ENCODE data around the gene LHFPL5.

GRCh38 chr6:35804996-35805736 lies at the start of gene LHFPL5:
- TF ChIP-seq CEBPB (IDR thresholded peaks at IDR 0.05): no peak
- no peak for TF ChIP-seq NFIC (IDR thresholded peaks at IDR 0.05)
- TF ChIP-seq, protein P1, sequence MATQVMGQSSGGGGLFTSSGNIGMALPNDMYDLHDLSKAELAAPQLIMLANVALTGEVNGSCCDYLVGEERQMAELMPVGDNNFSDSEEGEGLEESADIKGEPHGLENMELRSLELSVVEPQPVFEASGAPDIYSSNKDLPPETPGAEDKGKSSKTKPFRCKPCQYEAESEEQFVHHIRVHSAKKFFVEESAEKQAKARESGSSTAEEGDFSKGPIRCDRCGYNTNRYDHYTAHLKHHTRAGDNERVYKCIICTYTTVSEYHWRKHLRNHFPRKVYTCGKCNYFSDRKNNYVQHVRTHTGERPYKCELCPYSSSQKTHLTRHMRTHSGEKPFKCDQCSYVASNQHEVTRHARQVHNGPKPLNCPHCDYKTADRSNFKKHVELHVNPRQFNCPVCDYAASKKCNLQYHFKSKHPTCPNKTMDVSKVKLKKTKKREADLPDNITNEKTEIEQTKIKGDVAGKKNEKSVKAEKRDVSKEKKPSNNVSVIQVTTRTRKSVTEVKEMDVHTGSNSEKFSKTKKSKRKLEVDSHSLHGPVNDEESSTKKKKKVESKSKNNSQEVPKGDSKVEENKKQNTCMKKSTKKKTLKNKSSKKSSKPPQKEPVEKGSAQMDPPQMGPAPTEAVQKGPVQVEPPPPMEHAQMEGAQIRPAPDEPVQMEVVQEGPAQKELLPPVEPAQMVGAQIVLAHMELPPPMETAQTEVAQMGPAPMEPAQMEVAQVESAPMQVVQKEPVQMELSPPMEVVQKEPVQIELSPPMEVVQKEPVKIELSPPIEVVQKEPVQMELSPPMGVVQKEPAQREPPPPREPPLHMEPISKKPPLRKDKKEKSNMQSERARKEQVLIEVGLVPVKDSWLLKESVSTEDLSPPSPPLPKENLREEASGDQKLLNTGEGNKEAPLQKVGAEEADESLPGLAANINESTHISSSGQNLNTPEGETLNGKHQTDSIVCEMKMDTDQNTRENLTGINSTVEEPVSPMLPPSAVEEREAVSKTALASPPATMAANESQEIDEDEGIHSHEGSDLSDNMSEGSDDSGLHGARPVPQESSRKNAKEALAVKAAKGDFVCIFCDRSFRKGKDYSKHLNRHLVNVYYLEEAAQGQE (IDR thresholded peaks at IDR 0.05; ENCODE audit: low read depth): peak; percentile 97
- TF ChIP-seq FOXM1 (IDR thresholded peaks at IDR 0.05; ENCODE audit: borderline replicate concordance, low read depth): no peak
- no peak for TF ChIP-seq EP300 (IDR thresholded peaks at IDR 0.05; ENCODE audit: borderline replicate concordance)
- TF ChIP-seq RAD21 (IDR thresholded peaks at IDR 0.05; ENCODE audit: low read depth): no peak; the same call in 1 of the 2 replicates
- no peak for TF ChIP-seq TEAD4 (IDR thresholded peaks at IDR 0.05)
- no peak for TF ChIP-seq TAF1 (IDR thresholded peaks at IDR 0.05; ENCODE audit: low read depth)

Measured in Ishikawa (cell line).